Esophagus squamous epithelium (tissue), 4 donors: ENCODE measurements around the gene ICAM4.

ENCODE experiments used
- POLR2A ChIP-seq, 4 donors: fragments of 450-650 bp; IDR thresholded peaks; one replicate each; pipeline ENCODE4 v1.6.1; 2017; ENCODE audit warnings: antibody characterized with exemption in 4 of 4, mild to moderate bottlenecking in 4 of 4, moderate library complexity in 3 of 4
- TF ChIP-seq, protein P1 (sequence below), 6 experiments: fragments of 450-650 bp in 4 of 6; fragments of 200-600 bp in 2 of 6; sonication (generic) in 2 of 6; IDR thresholded peaks; one replicate each; pipeline ENCODE4 v1.5.1; 2016 to 2019; ENCODE audit warnings: antibody characterized with exemption in 6 of 6, mild to moderate bottlenecking in 4 of 6, moderate library complexity in 4 of 6

DNA sequence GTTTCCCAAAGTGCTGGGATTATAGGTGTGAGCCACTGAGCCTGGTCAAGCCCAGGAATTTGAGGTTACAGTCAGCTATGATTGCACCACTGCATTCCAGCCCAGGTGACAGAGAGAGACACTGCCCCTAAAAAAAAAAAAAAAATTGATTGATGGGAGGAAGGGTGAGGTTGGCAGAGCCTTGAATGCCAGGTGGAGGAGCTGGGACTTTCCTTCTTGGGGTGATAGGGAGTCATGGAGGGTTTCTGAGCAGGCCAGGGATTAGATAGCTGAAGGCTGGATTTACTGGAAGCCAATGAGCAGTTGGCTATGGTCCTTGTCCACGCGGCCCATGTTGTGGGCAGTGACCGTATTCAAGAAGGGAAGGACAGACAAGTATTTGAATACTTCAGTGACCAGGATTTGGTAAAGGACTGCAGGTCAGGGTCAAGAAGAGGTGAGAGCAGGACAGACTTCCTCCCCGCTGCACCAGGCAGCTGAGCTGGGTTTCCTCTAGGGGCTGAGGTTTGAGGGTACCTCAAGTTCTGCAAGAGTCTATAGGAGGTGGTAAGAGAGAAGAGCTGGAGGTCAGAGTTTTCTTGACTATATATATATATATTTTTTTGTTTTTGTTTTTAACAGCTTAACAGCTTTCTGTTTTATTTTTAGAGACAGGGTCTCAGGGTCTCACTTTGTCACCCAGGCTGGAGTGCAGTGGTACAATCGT is 6.9 kb upstream of the ICAM4 start:
- no peak for TF ChIP-seq POLR2A (IDR thresholded peaks at IDR 0.05)
- TF ChIP-seq, protein P1, sequence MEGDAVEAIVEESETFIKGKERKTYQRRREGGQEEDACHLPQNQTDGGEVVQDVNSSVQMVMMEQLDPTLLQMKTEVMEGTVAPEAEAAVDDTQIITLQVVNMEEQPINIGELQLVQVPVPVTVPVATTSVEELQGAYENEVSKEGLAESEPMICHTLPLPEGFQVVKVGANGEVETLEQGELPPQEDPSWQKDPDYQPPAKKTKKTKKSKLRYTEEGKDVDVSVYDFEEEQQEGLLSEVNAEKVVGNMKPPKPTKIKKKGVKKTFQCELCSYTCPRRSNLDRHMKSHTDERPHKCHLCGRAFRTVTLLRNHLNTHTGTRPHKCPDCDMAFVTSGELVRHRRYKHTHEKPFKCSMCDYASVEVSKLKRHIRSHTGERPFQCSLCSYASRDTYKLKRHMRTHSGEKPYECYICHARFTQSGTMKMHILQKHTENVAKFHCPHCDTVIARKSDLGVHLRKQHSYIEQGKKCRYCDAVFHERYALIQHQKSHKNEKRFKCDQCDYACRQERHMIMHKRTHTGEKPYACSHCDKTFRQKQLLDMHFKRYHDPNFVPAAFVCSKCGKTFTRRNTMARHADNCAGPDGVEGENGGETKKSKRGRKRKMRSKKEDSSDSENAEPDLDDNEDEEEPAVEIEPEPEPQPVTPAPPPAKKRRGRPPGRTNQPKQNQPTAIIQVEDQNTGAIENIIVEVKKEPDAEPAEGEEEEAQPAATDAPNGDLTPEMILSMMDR (IDR thresholded peaks at IDR 0.05), result no peak
